NCI-H345 (cell line): ENCODE measurements around the gene MOCS2.
"Not testable (repeated sequence)": the region's sequence is repeated elsewhere in the genome, so short reads cannot be mapped to it uniquely, and the experiment has no call there.

ENCODE experiments used
- DNase-seq: peaks from one replicate; lab custom pipeline; 2025; lab: John Stamatoyannopoulos, UW

Gene MOCS2, protein sequence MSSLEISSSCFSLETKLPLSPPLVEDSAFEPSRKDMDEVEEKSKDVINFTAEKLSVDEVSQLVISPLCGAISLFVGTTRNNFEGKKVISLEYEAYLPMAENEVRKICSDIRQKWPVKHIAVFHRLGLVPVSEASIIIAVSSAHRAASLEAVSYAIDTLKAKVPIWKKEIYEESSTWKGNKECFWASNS

DNA sequence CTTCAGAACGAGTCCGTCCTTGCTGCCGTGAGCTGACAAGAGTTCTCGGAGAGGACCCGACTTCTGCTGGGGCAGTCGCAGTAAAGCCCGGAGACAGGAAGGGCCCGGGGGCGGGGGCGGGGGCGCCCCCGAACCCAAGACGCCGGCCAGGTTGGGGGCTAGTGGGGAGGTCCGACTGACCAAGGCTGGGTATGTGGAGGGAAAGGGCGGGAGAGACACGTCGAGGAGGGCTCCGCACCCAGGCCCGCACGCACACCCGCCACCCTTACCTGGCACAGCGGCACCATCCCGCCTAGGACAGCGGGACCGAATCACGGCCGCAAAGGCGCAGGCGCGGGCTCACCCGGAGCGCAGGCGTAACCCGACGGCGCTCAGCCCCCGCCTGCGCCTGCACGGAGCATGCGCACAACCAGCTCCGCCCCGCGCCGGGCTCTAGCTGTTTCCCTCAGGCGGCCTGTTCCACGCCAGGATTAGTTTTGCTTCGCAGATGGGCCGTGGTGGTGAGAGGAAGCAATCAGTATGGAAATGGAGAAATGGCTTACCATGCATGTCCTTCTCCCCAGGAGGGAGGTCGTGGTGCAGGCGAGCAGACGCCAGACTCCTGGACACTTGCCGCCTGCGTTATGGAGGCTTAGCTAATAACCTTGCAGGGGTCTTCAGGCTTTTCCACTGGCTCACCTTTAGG is at the start of gene MOCS2:
MOCS2 (minus strand) TSS at position 315 of the 685 bp plus-strand sequence. CDS start 2,583 bp downstream, outside the sequence.
- DNase-seq = peak; percentile 95

DNA sequence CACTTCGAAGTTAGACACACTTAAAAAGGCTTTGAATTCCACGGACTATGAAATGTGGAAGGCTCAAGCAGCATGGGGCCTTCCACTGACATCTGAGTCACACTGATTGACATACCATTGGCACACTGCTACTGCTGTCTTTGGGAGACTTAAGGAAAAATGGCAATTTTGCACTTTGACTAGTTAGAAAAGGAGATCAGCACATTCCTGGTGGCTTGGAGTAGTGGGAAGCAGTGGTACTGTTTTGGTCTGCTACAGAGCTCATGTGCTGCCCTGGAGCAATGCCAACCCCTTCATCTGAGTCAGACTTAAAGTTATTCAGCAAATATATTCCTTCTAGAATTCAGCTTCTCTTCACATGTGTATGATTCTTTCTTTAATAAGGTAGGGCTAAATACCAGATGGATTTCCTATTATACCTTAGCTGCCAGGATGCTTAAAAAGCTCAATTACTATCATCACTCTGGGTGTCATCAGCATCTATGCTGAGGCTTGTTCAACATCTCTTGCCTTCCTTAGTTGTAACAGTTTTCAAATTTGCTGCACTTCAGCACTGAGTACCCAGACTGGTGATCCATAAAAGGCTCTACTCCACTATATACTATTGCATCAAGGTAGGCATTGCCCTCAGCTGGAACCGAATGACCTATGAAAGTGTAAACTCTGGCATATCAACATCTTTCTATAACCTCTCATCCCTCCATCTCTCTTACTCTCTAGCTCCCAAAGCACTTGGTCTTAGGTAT is 42.3 kb upstream of the MOCS2 start:
- no peak for DNase-seq

GRCh38 chr5:53133020-53133419 is 23.5 kb upstream of the MOCS2 start:
- no peak for DNase-seq

GRCh38 chr5:53130266-53130665 is 20.7 kb upstream of the MOCS2 start:
- no peak for DNase-seq

DNA sequence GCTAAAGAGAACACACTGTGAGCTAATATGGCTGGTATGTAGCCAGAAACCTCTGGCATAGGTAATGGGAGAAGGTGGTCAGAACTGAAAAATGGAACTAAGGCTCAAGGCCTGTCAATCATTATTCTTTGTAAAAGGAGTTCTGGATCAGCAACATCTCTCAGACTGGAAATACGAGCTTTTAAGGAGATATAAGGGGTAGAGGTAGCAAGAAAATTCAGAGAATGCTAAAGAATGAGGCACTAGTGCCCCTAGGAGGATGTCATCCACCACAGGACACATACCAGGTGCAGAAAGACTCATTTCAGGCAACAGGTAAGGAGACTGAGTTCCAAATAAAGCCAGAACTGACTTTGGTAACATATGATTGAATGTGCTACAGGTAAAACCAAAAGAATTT is 18.9 kb upstream of the MOCS2 start:
- no peak for DNase-seq

DNA sequence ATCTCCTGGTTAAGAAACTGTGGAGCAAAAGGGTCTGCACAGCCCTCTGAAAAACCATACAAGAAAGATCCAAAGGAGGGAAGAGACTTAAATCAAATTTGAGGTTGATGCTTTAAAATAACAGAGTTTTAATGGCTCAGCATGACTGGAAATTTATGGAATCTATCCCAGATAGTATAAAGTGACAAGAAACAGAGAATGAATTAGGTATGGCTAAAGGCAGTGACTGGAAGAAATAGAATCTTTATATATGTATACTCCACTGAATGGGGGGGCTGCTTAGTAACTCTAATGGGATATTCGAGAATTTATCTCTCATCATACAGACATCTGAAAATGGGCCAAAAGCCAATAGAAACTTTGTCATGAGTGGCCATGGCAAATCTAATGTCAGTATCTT is 17.6 kb upstream of the MOCS2 start:
- DNase-seq = no peak

GRCh38 chr5:53126521-53126920 is 17.0 kb upstream of the MOCS2 start:
- DNase-seq = no peak

DNA sequence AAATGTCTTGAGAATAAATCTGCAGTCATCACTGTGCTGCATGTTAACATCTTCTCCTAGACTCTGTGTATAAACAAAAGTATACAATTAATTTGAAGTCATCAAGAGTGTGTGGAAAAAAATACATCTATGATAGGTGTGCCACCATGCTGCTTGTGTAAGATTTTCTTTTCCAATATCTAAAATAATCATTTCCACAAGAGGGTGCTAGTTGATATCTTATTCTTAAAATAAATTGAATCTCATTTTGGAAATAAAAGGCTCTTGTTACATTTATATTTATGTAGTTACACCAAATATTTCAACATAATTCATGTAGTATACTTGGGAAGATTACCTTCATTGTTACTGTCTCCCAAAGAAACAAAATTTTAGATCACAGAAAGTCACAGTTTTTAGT is 14.1 kb upstream of the MOCS2 start:
- no peak for DNase-seq

GRCh38 chr5:53120165-53120564 is 10.6 kb upstream of the MOCS2 start:
- no peak for DNase-seq

DNA sequence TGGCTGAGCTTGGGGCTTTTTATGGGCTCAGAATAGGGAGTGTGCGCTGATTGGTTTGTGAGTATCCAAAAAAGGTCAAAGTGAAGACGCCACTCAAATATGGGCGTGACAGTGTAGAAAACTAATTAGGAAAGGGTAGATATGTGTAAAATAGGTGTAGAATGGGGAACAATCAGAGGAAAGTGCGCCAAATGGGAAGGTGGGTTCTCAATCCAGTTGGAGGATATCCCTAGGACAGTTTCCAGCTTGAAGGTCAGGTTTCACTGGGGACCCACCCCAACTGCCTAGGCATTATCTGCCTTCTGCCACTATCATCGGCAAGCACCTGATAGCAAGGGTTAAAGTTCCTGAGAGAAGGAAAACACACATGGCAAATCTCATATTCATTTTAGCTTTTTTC is 9.3 kb upstream of the MOCS2 start:
- no peak for DNase-seq

GRCh38 chr5:53116597-53116996 is 7.0 kb upstream of the MOCS2 start:
- DNase-seq = no peak

GRCh38 chr5:53114988-53115387 is 5.4 kb upstream of the MOCS2 start:
- peak; percentile 7 for DNase-seq

- no peak for DNase-seq
Observed at GRCh38 chr5:53113947-53114346, 4.4 kb upstream of the MOCS2 start.

DNA sequence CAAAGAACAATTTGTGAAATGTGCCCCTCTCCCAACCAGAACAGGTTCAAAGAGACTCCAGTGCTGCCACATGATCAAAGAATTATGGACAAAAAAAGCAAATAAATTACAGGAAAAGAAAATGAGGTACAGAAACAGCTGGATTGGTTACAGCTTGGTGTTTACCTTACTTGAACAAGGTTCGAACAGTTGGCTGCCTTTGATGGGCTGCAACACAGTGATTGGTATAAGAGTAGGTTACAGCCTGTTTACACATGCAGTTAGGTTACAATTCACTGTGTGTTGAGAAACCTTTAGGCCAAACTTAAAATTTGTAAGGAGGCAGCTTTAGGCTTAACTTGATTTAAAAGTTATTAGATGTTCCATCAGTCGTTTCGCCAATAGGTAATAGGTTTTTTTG is 3.4 kb upstream of the MOCS2 start:
- no peak for DNase-seq

- not testable (repeated sequence) for DNase-seq
Observed at GRCh38 chr5:53112307-53112706, 2.8 kb upstream of the MOCS2 start.

DNA sequence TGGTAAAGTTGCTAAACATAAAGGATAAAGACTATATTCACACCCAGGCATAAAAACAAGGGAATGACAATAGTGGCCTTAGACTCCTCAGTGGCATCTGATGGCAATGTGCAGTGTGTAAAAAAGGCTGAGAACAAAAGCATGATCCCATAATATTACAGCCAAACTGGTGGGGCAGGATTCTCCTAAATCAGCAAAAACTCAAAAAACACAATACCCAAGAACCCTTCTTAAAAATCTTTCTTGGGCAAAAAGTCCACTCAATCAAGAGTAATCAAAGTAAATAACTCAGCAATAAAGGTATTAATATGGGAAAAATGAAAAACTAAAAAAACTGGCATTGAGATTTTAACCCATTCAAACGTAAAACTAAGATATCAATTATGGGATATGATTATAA is 1.6 kb upstream of the MOCS2 start:
- DNase-seq = no peak

- no peak for DNase-seq
Observed at GRCh38 chr5:53110156-53110555, 599 bp upstream of the MOCS2 start.

DNA sequence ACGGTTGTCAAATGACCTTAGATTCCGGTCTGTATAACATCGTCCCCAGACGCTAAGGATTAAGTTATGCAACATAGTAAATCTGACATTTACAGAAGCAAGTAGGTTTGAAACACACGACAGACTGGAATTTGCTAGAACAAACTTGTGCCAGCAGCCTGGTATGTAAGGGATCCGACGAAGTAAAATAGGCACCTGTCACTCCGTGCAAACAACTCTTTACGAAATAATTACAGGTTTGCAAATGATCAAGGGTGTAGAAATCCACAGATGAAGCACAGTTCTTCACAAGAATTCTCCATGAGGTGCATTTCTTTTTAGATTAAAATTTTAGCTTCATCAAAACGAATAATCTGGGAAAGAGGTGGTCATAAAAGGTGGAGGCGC is 508 bp downstream of the MOCS2 start:
- peak; percentile 54 for DNase-seq

GRCh38 chr5:53105611-53106300 is 3.8 kb downstream of the MOCS2 start:
- no peak for DNase-seq

- no peak for DNase-seq
Observed at GRCh38 chr5:53100606-53101005, 9.0 kb downstream of the MOCS2 start.

- no peak for DNase-seq
Observed at GRCh38 chr5:53099546-53099945, 10.0 kb downstream of the MOCS2 start.

GRCh38 chr5:53095931-53096525 is 13.5 kb downstream of the MOCS2 start:
- DNase-seq = peak; percentile 58
